Measurements from ENCODE around the gene CCDC81.

CCDC81 gene

DNA sequence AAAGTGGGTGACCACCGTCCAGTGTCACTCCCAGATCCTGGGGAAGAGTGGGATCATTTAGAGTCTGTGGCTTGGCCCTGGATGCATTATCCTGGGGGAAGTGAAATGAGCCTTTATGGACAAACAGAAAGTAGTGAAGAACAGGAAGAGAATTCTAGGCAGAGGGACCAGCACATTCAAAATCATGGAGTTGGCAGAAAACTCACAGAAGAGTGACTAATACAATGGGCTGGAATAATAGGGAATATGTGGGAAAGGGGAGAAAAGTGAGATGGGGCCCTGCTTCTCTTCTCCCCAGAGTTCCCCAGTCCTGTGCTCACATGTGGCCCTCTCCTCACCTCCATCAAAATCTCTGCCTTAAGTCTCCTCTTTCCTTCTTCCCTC is 84.3 kb downstream of the CCDC81 start:
- H3K79me2 ChIP-seq, result no peaks in the 10 kb centered on the region
- H3K9ac ChIP-seq, result no peak overlapping the region
- H2AFZ ChIP-seq, result no peak overlapping the region
- H3K9me3 ChIP-seq (ENCODE audit: control insufficient read depth, low read length), result no peaks in the 10 kb centered on the region
- H3K27me3 ChIP-seq (ENCODE audit: control insufficient read depth, insufficient read depth, low read length), result no peaks in the 10 kb centered on the region
- peaks cover 6% of the 10 kb centered on the region for H3K4me1 ChIP-seq
- H3K27ac ChIP-seq, result no peak overlapping the region
- no peak overlapping the region for H3K4me3 ChIP-seq (ENCODE audit: low read depth, low read length)
- no peak for TF ChIP-seq CTCF (IDR thresholded peaks at IDR 0.05)
- no peak overlapping the region for H3K4me2 ChIP-seq (ENCODE audit: low read length)
- H3K36me3 ChIP-seq (ENCODE audit: control insufficient read depth, insufficient read depth, low read length), result no peaks in the 10 kb centered on the region

DNA sequence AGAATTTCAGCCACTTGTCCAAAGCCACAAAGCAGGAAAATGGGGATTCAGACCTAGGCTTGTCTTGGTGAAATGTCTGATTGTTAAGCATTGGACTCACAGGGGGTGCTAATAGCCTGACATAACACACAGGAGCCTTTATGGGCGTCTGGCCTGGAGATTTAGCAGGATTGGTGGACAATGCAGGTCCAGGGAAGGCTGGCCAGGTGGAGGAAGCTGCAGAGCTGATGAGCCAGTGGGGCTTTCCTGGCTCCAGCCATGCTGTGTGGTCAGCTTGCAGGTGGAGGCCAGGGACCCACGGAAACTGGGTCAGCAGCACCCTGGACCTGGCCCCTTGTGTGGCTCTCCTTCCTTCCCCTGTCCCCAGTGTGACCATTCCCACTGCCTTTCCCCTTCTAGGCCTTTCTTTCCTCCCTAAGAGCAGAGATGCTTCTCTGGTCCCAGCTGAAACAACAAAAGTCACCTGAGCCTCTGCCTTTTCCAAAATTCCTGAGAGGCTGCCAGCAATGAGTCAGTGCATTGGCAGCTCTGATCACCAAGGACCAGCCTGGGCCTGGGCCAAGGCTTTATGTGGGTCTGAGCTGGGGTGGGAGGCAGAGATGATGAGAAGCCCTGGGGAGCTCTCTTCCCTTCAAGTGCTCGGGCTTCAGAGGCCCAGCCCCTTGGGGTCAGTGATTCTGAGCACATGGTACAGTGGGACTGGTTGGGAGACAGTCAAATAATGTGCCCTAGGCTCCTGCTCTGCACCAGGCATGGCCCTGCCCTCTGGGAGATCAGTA is 85.2 kb downstream of the CCDC81 start:
- H3K4me1 ChIP-seq, result peaks cover 6% of the 10 kb centered on the region
- no peaks in the 10 kb centered on the region for H3K27me3 ChIP-seq (ENCODE audit: control insufficient read depth, insufficient read depth, low read length)
- H3K4me3 ChIP-seq (ENCODE audit: low read depth, low read length), result no peak overlapping the region
- no peak overlapping the region for H3K4me2 ChIP-seq (ENCODE audit: low read length)
- no peaks in the 10 kb centered on the region for H3K36me3 ChIP-seq (ENCODE audit: control insufficient read depth, insufficient read depth, low read length)
- H3K27ac ChIP-seq, result peak overlapping the region; percentile 39
- no peak overlapping the region for H3K9ac ChIP-seq
- no peaks in the 10 kb centered on the region for H3K9me3 ChIP-seq (ENCODE audit: control insufficient read depth, low read length)
- H2AFZ ChIP-seq, result no peak overlapping the region
- TF ChIP-seq CTCF (IDR thresholded peaks at IDR 0.05), result no peak
- no peaks in the 10 kb centered on the region for H3K79me2 ChIP-seq

- Histone ChIP-seq H2AFZ (no peak overlapping the region), H3K4me3 (ENCODE audit: low read depth, low read length) (no peak overlapping the region), H3K27ac (peak overlapping the region; percentile 39), H3K27me3 (ENCODE audit: control insufficient read depth, insufficient read depth, low read length) (no peaks in the 10 kb centered on the region), H3K4me1 (peaks cover 6% of the 10 kb centered on the region), H3K36me3 (ENCODE audit: control insufficient read depth, insufficient read depth, low read length) (no peaks in the 10 kb centered on the region), H3K9ac (no peak overlapping the region), H3K79me2 (no peaks in the 10 kb centered on the region), H3K4me2 (ENCODE audit: low read length) (no peak overlapping the region), H3K9me3 (ENCODE audit: control insufficient read depth, low read length) (no peaks in the 10 kb centered on the region)
- no peak for TF ChIP-seq CTCF (IDR thresholded peaks at IDR 0.05)
Observed at GRCh38 chr11:86460461-86461385, 86.0 kb downstream of the CCDC81 start.

- Histone ChIP-seq H3K4me2 (ENCODE audit: low read length) (no peak overlapping the region), H3K9ac (no peak overlapping the region), H3K27ac (no peak overlapping the region), H3K4me1 (peaks cover 6% of the 10 kb centered on the region), H3K4me3 (ENCODE audit: low read depth, low read length) (no peak overlapping the region), H3K27me3 (ENCODE audit: control insufficient read depth, insufficient read depth, low read length) (no peaks in the 10 kb centered on the region), H3K36me3 (ENCODE audit: control insufficient read depth, insufficient read depth, low read length) (no peaks in the 10 kb centered on the region), H2AFZ (no peak overlapping the region), H3K79me2 (no peaks in the 10 kb centered on the region), H3K9me3 (ENCODE audit: control insufficient read depth, low read length) (no peaks in the 10 kb centered on the region)
- TF ChIP-seq CTCF (IDR thresholded peaks at IDR 0.05), result no peak
Observed at GRCh38 chr11:86461892-86462291, 87.2 kb downstream of the CCDC81 start.
